GM04504 (cell line): ENCODE results near the gene COPS9.

ENCODE experiments used
- DNase-seq: peaks from one replicate; pipeline ENCODE4 v3.0.0-alpha.2; 2012; ENCODE audit warnings: low read depth

Gene COPS9

GRCh38 chr2:240166191-240166590 is 30.1 kb upstream of the COPS9 start:
- no peak for DNase-seq

GRCh38 chr2:240165661-240166060 is 29.6 kb upstream of the COPS9 start:
- no peak for DNase-seq

- DNase-seq: no peak
These were observed 28.9 kb upstream of the COPS9 start for GRCh38 chr2:240165034-240165433.

- no peak for DNase-seq
These were observed 28.5 kb upstream of the COPS9 start for GRCh38 chr2:240164586-240164985.

GRCh38 chr2:240163844-240164574 is 27.9 kb upstream of the COPS9 start:
- DNase-seq: no peak

GRCh38 chr2:240162939-240163714 is 27.0 kb upstream of the COPS9 start:
- DNase-seq: no peak

GRCh38 chr2:240162531-240162930 is 26.4 kb upstream of the COPS9 start:
- no peak for DNase-seq

- no peak for DNase-seq
These were observed 25.9 kb upstream of the COPS9 start for GRCh38 chr2:240162032-240162431.

- no peak for DNase-seq
These were observed 25.1 kb upstream of the COPS9 start for GRCh38 chr2:240161087-240161750.

GRCh38 chr2:240160291-240161086 is 24.4 kb upstream of the COPS9 start:
- no peak for DNase-seq

GRCh38 chr2:240159251-240159839 is 23.2 kb upstream of the COPS9 start:
- no peak for DNase-seq

GRCh38 chr2:240157147-240157470 is 21.0 kb upstream of the COPS9 start:
- no peak for DNase-seq

- DNase-seq: no peak
These were observed 20.5 kb upstream of the COPS9 start for GRCh38 chr2:240156435-240157146.

GRCh38 chr2:240155745-240156390 is 19.8 kb upstream of the COPS9 start:
- no peak for DNase-seq

- no peak for DNase-seq
These were observed 19.1 kb upstream of the COPS9 start for GRCh38 chr2:240155048-240155744.

- DNase-seq: no peak
These were observed 18.5 kb upstream of the COPS9 start for GRCh38 chr2:240154606-240155005.

- DNase-seq: no peak
These were observed 17.3 kb upstream of the COPS9 start for GRCh38 chr2:240153418-240153817.

GRCh38 chr2:240151477-240152031 is 15.4 kb upstream of the COPS9 start:
- no peak for DNase-seq

GRCh38 chr2:240149943-240150784 is 14.1 kb upstream of the COPS9 start:
- no peak for DNase-seq
